Sciatic nerve (tissue), 2 donors: Measurements from ENCODE around the gene WDR3. TPM values are rescaled to one million over a fixed set of nuclear protein-coding genes. Genes with fewer than 3 reads are reported as not detected.

Experiments used
- ATAC-seq: fragments of 200-7000 bp; cut with Tn5 transposase; one replicate; pipeline ENCODE4 v1.9.1; 2020; ENCODE audit warnings: mild to moderate bottlenecking, moderate library complexity
- DNase-seq: peaks from one replicate; pipeline ENCODE4 v3.0.0-alpha.2; 2020; ENCODE audit warnings: low spot score
- intact Hi-C: fragments of 100-400 bp; cut with DNase I; formaldehyde crosslinking; loops from one replicate; pipeline ENCODE4 v1.14.2; 2022
- total RNA-seq: library from RNA; stranded (reverse); fragmentation: NEBNext Ultra II Directional; extraction: Animal tissue kit (Norgen Biotek cat#: 25700); gene quantifications from one replicate; pipeline ENCODE4 v1.2.1, GENCODE V29; 2021
- donor health status: DM: no; HTN: no; CAD: no.
- donor health status: DM: no; HTN: no; CAD: no.

WDR3 gene
- total RNA-seq, 1 donor from 2014 or later, result 18.5 TPM

DNA sequence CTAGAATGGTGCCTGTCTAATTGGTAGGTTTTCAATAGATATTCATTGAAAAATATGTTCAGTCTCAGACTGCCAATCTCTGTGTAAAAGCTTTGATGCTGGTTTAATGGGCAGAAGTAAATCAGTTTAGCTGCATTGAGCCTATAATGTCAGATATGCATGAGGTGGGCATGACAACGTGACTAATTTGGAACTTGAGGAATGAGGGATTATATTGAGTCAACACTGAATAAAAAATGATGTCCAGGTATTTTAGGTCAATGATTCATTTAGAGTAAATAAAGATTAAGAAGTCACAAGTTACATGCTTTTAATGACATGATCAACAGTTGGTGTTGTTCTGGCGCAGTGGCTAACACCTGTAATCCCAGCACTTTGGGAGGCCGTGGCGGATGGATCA, 3.0 kb downstream of the WDR3 start:
- no peak for DNase-seq
- no peak for ATAC-seq
- intact Hi-C loops, result no loop called here

DNA sequence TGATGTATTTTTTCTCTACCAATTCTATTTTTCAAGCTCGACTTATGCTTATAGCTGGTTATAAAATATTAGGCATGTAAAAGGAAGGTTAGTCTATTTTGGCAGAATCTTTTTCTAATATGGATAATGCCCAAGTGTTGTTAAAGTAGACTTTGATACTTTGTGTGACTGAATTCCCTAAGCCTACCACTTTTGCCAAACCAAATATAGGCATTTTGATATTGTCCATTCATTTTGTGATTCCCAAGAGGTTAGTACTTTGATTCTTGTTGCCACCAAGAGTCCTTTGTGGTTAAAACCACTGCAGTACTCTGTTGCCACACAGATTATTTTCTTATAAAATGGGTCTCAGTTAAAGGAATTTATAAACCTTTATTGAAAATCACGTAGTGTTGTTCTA, 4.2 kb downstream of the WDR3 start:
- ATAC-seq (no peak), DNase-seq (no peak)
- intact Hi-C loops, result no loop called here

DNA sequence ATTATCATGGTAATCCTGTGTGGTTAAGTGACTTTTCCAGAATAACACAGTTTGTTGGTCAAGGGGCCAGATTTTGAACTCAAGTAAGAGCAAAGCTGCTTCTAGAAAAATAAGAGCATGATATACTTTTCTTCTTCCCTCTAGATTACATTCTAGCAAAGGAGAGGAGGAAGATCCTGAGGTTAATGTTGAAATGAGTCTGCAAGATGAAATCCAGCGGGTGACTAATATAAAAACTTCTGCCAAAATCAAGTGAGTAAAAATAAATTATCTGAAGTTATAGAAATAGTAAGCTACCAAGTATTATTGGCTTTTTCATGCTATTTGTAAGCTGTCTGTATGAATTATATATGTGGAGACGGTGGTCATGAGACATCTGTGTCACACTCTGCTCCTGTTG, 12.8 kb downstream of the WDR3 start:
- no peak for ATAC-seq
- intact Hi-C loops, result no loop called here
- DNase-seq, result no peak

DNA sequence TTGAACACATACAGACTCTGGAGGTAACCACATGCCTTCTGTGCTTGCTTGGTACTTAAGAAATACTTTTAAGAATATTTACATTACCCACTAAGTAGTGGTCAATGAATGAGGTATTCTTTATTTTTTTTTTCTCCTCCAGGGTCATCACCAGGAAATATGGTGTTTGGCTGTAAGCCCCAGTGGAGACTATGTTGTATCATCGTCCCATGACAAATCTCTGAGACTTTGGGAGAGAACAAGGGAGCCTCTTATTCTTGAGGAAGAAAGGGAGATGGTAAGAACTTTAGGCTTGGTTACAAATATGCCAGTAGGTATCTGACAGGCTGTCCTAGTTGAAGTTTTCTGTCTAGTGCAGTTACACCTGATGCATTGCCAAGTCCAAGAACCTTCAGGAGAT, 22.8 kb downstream of the WDR3 start:
- intact Hi-C loops, result no loop called here
- ATAC-seq (no peak), DNase-seq (no peak)

DNA sequence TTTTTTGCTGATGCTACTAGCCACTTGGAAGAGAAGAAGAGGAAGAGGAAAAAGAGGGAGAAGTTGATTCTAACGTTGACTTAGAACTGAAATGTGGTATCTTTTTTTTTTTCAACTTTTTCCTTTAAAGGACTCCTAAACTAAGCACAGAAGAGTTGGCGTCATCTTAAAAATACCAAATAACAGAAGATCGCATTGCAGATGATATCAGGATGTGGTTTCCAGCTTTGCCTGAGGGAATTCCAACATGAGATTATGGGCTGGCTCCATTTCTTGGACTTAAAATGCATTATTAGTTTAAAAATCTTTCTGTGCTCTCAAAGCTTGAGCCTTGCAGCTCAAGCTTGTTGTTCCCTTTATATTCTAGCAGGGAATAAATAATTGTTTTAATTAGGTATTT, 29.8 kb downstream of the WDR3 start:
- intact Hi-C loops, result no loop called here
- ATAC-seq (no peak), DNase-seq (no peak)

DNA sequence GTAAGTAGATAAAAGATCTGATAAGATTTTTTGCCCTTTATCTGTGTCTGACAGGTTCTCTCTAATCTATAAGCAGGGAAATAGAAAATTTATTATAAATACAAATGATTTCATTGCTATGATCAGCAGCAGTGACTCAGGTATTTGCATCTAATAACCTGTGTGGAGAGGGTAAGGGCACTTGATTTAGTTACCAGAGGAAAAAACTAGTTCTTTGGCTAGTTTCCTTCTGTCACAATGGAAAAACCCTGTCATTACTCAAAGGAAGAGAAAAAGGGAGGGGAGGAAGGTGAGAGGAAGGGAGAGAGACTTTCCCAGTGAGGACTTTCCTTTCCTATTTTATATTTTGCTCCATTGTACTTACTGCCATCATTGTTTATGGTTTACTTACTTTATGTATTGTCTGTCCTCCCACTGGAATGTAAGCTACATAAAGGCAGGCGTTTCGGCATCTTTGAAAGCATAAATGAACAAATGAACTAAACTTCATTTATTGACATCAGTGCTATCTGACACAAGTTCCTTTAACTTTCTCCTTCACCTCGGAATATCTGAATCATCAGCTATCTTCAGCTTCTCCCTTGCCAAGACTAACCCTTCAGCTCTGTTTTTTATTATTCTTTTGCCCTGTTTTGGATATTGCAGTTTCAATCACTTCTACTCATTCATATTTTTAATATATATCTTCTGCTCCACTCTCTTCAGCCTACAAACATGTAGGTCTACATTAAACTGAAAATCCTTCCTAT, 34.9 kb downstream of the WDR3 start:
- DNase-seq, result no peak
- ATAC-seq, result no peak
- intact Hi-C loops, result no loop called here

DNA sequence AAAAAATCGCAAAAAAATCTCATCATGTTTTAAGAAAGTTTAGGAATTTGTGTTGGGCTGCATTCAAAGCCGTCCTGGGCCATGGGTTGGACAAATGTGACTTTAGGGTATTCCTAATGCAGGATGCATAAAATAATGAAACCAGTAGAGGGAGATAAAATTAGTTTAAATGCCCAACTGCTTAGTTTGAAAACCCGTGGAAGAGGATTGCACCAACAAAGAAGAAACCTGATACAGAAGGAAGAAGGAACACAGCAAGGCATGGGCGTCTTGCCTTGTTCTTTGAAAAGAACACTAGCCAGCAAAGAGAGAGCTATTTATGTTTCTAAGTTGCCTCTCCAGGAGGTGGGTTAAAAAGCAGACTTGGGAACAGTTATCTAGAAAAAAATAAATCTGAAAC, 37.9 kb downstream of the WDR3 start:
- intact Hi-C loops, result no loop called here

DNA sequence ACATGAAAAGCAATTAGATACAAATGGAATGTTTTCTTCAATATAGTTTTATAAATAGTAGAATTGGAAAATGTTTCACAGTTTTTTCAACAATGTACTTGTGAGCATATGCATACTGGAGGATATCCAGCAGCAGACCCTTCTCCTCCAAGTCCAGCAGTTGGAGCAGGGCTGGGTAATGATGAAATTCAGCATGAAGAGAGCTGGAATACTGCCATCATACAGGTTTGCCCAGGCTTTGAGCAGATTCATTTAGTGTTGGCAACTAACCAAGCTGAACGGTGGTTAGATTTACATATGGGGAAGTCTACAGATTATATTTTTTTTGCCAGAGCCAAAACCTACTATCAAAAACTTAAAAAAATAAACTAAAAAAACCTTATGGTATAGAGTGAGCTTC, 38.3 kb downstream of the WDR3 start:
- intact Hi-C loops, result no loop called here
- no peak for DNase-seq
- no peak for ATAC-seq

More for the DNA sequence above, 37.9 kb downstream of the WDR3 start:
- DNase-seq, result no peak
- peak; percentile 48 for ATAC-seq

DNA sequence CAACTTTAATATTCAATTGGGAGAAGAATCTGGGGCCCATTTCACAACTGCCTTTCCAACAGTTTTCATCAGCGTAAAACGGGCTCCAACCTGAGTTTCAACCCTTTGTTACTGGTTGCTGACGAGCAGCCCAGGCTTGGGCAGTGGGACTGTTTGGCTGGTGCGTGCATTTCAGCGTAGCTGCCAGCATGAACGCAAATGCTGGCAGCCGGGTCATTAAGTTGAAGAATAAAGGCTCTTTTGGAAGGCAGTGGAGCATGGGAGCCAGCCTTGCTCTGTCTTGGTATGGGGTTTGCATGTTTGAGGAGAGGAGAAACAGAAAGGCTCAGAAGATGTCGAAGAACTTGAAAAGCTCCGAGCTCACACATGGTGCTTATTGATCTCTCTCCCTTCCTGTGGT, 40.7 kb downstream of the WDR3 start:
- ATAC-seq, result no peak

DNA sequence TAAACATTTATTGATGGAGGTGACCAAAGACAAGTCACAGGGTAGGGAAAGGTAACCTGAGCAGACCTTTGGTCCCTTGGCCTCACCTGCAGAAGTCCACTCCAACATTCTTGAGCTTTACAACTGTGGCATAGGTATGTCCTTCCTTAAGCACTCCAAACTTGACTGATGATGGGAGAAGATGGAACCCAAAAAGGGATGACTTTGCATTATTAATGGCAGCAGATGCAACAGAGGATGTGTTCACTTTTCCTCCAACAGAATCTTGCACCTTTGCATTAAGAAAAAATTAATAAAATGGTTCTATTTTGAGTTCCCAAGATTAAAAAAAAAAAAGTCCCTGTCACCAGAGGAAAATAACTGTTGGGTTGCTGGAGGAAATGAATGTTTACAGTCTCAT, 42.2 kb downstream of the WDR3 start:
- ATAC-seq (no peak), DNase-seq (no peak)
- intact Hi-C loops, result no loop called here

More for the DNA sequence above, 40.7 kb downstream of the WDR3 start:
- no peak for DNase-seq
- intact Hi-C loops, result no loop called here

DNA sequence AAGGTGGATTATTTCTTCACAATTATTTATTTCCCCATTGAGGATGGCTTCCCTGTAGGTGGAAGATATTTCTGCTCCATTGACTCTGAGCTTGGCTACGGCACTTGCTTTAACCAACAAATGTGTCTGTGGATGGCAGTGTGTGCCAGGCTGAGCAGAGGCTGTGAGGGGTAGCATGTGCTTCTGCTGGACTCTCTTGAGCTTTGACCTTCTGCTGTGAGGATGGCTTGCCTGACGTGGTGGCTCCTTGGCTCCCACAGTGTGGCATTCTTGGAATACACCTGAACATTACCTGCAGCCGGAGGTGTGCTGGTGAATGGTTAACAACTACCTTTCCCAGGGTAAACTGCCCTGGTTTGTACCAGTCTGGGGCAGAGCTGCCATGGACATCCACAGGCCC, 46.8 kb downstream of the WDR3 start:
- DNase-seq (no peak), ATAC-seq (no peak)
- intact Hi-C loops, result no loop called here

DNA sequence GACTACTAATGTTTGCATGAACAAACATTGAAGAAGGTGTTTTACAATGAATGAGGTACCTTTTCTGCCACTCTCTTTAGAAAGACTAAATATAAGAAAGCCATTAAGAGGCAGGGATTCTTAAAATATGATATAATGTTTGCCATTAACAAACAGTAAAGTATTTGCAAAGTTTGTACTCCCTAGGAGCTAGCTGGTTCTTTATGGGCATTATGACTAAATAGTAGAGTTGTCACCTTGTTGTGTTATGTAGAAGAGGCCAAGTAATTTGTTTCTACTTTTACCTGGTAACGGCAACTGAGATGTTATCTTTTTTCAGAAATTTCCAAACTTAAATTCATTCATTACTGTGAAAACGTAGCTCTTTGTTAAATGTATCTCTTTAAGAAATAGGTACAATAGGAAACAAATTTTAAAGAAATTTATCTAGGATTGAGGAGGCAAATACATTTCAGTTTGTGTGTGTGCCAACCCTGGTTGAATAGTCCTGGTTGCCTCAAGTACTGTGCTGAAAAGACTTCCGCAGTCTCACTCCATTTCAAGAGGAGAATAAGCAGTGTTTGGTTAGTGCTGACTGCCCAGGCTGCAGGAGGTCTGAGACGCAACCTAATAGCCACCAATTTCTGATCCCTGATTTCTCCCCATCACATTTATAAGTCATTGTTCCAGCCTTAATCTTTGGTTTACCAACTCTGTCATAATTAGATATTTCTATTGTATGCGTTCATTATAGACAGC, 52.1 kb downstream of the WDR3 start:
- ATAC-seq (no peak), DNase-seq (no peak)
- intact Hi-C loops, result no loop called here

DNA sequence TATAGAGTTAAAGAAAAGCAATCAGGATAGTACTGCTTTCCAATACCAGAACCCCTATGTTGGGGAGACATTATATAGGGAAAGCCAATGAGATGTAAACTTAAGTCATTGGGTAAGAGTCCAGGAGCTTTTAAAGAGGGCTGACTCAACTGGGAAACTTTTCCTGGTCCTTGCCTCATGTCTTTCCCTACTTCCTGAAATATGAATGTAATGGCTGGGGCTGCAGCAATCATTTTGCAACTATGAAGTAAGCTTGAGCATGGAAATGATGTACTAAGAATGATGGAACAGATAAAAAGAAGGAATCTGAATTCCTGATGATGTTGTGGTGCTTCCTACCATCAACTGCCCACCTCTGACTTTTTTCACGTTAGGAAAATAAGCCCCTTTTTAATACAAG, 55.7 kb downstream of the WDR3 start:
- intact Hi-C loops, result no loop called here
- DNase-seq (no peak), ATAC-seq (no peak)

DNA sequence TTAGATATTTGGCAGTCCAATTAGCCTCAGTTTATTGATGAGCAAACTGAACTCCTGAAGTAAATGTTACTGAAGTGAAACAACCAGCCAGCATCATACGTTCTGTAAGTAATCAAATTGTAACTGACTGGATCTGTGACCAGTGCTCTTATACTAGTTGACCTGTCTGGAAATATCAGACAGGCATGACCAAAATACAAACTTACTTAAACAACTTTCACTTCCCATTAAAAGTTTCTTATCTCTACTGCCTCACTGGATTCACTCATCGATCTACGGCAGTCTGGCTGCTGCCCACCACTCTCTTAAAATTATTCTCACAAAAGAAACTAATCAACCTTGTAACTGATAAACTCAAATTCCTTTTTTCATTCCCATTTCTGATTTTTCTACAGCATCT, 56.4 kb downstream of the WDR3 start:
- intact Hi-C loops, result no loop called here
- ATAC-seq (no peak), DNase-seq (no peak)

DNA sequence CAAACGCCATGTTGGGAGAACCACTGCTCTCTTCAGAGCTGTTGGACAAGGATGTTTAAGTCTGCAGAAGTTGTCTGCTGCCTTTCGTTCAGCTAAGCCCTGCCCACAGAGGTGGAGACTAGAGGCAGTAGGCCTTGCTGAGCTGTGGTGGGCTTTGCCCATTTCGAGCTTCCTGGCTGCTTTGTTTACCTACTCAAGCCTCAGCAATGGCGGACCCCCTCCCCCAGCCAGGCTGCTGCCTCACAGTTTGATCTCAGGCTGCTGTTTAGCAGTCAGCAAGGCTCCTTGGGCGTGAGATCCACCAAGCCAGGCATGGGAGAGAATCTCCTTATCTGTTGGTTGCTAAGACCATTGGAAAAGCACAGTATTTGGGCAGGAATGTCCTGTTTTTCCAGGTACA, 74.8 kb downstream of the WDR3 start:
- DNase-seq (no peak), ATAC-seq (no peak)
- intact Hi-C loops, result no loop called here

DNA sequence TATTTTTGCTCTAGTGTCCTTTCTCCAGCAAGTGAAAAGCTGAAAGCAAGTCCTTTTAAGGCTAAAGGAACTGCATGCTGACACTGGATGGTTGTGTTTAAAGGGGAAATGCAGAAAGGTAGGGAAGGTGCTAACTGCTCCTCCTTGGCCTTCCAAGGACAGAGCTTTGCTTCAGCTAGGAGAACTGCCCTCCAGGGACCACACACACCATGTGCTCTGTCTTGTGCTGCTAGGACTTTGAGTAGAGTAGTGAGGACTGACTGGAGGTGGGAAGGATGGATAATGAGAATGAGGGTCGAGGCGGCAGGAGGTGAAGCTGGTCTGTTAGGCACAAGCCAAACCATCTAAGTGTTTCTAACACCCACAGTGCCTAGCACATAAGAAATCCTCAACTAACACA, 77.9 kb downstream of the WDR3 start:
- ATAC-seq, result no peak

DNA sequence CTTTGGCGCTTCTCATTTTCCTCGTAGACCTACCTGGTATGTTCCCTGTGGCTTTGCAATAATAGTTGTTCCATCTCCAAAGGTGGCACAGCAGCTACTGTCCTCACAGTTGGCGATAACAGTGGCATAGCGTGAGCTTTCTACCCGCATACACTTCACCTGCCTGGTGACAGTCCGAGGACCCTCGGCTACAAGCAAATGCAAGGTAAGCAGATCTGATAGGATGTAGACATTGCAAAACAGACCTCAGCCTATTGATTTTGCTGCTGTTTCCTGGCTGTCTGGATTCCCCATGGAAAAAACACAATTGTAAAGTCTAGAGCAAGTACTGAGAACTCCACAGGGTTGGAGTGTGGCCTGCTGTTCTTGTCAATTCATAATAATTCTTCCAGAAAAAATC, 78.5 kb downstream of the WDR3 start:
- no peak for DNase-seq
- intact Hi-C loops, result no loop called here
- ATAC-seq, result no peak

More for the DNA sequence above, 77.9 kb downstream of the WDR3 start:
- no peak for DNase-seq
- intact Hi-C loops, result no loop called here

DNA sequence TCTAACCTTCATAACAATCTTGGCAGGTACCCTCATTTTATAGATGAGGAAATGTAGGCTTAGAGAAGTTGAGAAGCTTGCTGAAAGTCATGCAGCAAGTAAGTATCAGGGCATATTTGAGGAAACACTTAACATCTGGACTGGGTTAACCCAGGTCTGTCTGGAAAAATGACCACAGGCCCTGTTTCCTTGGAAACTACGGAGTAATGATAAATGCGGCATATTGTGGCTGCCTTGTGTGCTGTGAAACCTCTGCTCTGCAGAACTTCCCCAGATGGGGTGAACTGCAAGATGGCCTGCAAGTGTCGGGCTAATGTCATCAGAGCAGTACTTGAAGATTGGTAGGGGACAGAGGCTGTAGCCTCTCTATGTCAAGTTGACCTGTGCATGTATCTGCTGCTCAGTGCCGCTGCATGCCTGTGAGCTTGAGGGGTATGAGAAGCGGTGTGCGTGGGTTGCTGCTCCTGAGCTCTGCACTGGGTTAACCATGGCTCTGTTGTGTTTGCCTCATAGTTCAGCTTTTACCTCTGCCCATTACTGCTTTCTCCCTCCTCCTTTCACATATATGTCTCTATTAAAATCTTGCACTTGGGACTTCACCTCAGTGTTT, 83.1 kb downstream of the WDR3 start:
- DNase-seq, result no peak

DNA sequence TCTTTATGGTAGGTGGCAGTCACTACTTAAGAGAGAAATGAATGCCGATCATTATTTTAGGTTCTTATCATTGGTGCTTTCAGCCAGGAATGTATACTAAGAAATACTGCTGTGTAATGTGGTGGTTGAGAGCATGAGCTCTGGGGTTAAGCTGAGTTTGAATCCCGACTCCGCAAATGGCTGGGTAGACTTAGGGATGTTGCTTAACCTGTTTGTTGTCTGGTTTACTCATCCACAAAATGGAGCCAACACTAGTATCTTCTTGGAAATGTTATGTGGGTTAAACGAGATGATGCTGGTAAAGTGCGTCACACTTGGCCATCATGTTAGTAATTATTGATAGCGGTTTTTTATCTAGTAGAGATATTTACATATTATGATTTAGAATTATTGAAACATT, 83.8 kb downstream of the WDR3 start:
- ATAC-seq (no peak), DNase-seq (no peak)
- intact Hi-C loops, result no loop called here

More for the DNA sequence above, 83.1 kb downstream of the WDR3 start:
- peak; percentile 13 for ATAC-seq
- intact Hi-C loops, result no loop called here

DNA sequence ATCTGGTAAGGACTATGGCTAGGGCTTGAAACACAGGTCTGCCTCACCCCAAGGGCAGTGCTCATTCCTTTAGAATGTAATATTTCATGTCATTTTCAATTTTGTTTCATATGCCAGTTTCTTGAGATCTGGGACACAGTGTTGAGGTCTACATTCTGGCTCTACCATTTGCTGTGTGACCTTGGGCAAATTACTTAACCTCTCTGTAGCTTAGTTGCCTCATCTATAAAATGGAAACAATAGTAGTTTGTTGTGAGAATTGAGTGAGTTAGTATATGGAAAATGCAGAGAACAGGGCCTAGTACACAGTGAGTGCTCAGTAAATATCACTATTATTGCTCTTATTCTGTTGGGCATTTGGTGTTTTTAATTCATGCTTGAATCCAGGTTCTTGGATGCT, 84.4 kb downstream of the WDR3 start:
- DNase-seq (no peak), ATAC-seq (no peak)
- intact Hi-C loops, result no loop called here
